HEK293T (cell line): ENCODE results near the gene CEP41.

ENCODE experiments used
- BHLHE40 ChIP-seq: fragments of 450-650 bp; IDR thresholded peaks from 2 replicates; pipeline ENCODE4 v1.6.1; 2016; ENCODE audit warnings: mild to moderate bottlenecking, moderate library complexity, borderline replicate concordance
- CTBP1 ChIP-seq: fragments of 450-650 bp; IDR thresholded peaks from 2 replicates; pipeline ENCODE4 v1.6.1; 2016; ENCODE audit warnings: borderline replicate concordance
- FOXM1 ChIP-seq: fragments of 450-650 bp; IDR thresholded peaks from 2 replicates; pipeline ENCODE4 v1.6.1; 2017; ENCODE audit warnings: mild to moderate bottlenecking, borderline replicate concordance
- L3MBTL2 ChIP-seq: fragments of 450-650 bp; conservative IDR thresholded peaks from 2 replicates; pipeline ENCODE4 v1.6.1; 2016; ENCODE audit warnings: mild to moderate bottlenecking
- LEF1 ChIP-seq: fragments of 450-650 bp; IDR thresholded peaks from 2 replicates; pipeline ENCODE4 v1.6.1; 2017; ENCODE audit warnings: mild to moderate bottlenecking, borderline replicate concordance
- NFRKB ChIP-seq: fragments of 450-650 bp; IDR thresholded peaks from 2 replicates; pipeline ENCODE4 v1.6.1; 2016; ENCODE audit warnings: mild to moderate bottlenecking, moderate library complexity
- SUZ12 ChIP-seq: fragments of 450-650 bp; IDR thresholded peaks from 2 replicates; pipeline ENCODE4 v1.6.1; 2016; ENCODE audit warnings: mild to moderate bottlenecking
- TARDBP ChIP-seq: fragments of 450-650 bp; IDR thresholded peaks from 2 replicates; pipeline ENCODE4 v1.6.1; 2016

GRCh38 chr7:130367836-130368746, 72.7 kb downstream of the CEP41 start:
- TF ChIP-seq LEF1 (no peak), NFRKB (no peak), BHLHE40 (no peak), L3MBTL2 (no peak), FOXM1 (no peak), CTBP1 (no peak), TARDBP (no peak), SUZ12 (no peak)
